GM10248 (cell line): Measurements from ENCODE around the gene VAPA.

Experiments used
- CTCF ChIA-PET: fragments of 300-600 bp; sonication (Branson Sonifier 250); formaldehyde crosslinking; extraction: SDS; loops from one replicate; lab custom pipeline; 2021; ENCODE audit warnings: antibody characterized with exemption; lab: Yijun Ruan, JAX
- POLR2A ChIA-PET: fragments of 350-650 bp; sonication (Branson Sonifier 250); formaldehyde crosslinking; extraction: SDS; loops from one replicate; lab custom pipeline; 2020; ENCODE audit warnings: antibody characterized with exemption; lab: Yijun Ruan, JAX
- DNase-seq: peaks from one replicate; pipeline ENCODE4 v3.0.0; 2012; ENCODE audit errors: extremely low spot score
- CTCF ChIP-seq: IDR thresholded peaks from 2 replicates; pipeline ENCODE4 v1.5.1; 2012; ENCODE audit warnings: mild to moderate bottlenecking, low read depth; ENCODE audit errors: extremely low read depth, missing control alignments, control extremely low read depth

Gene VAPA

GRCh38 chr18:9930299-9930884 lies 16.6 kb downstream of the VAPA start:
- DNase-seq, result no peak
- ChIA-PET POLR2A (no interaction called here), CTCF (interaction anchor here (0.9 kb wide), 1 partner anchor 630 kb away, joined by 3 read pairs; no protein-coding TSS in a partner anchor)
- no peak for TF ChIP-seq CTCF

DNA sequence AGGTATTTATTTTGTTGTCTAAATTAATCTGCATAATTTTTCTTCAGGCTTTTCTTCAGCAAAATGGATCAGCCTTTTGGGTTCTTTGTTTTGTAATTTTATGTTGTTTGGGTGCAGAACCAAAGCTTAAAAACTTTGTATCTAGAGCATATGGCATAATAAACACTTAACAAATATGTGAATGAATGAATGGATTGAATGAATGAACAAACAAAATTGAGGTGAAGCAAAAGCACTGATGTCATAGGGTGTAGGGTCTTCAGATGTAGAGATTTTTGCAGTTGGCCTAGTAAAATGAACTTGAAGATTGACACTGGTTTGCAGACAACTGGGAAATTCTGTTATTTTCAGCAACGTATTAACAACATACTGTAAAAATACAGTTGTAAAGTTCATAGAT lies 17.3 kb downstream of the VAPA start:
- no peak for DNase-seq
- ChIA-PET POLR2A (no interaction called here), CTCF (interaction anchor here (0.9 kb wide), 1 partner anchor 629 kb away, joined by 3 read pairs; no protein-coding TSS in a partner anchor)
- TF ChIP-seq CTCF, result no peak

DNA sequence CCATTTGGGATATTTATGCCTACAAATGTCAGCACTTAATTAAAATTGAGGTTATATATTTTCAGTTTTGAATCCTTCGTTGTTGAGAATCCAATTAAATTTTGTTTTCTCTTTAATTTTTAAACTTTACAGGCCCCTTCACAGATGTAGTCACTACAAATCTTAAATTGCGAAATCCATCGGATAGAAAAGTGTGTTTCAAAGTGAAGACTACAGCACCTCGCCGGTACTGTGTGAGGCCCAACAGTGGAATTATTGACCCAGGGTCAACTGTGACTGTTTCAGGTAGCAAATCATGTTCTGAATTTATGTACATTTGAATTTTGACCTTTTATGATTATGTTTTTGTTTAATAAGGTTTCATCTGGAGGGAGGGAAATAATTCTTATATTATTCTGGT lies 17.9 kb downstream of the VAPA start:
- CTCF ChIA-PET, result interaction anchor here (1.4 kb wide), 1 partner anchor 19 kb away, joined by 3 read pairs; no protein-coding TSS in a partner anchor
- POLR2A ChIA-PET, result no interaction called here
- no peak for DNase-seq
- no peak for TF ChIP-seq CTCF

DNA sequence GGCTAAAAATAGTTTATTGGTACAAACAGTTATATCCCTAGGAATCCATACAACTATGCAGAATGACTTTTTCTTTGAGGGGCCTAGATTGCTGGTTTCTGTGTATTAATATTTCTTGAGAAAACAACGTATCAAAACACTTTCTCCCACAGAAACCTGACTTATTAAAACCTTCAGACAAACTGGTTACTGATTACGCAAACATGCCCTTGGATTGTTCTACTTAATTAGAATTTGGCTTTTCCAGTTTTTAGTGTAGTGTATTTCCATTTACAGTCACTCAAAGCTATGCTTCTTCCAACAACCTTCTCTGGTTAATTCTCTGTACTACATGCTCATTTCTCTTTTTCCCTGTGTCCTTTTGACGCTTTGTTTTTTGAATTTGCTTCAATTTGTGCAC lies 20.0 kb downstream of the VAPA start:
- ChIA-PET POLR2A (no interaction called here), CTCF (interaction anchor here (0.7 to 1.4 kb wide), 2 partner anchors 11 to 20 kb away, joined by 3 read pairs; partner anchors contain the start of gene VAPA)
- no peak for TF ChIP-seq CTCF
- DNase-seq, result no peak

GRCh38 chr18:9934274-9934673 lies 20.5 kb downstream of the VAPA start:
- no peak for TF ChIP-seq CTCF
- POLR2A ChIA-PET, result no interaction called here
- DNase-seq, result no peak
- CTCF ChIA-PET, result interaction anchor here (0.7 to 1.4 kb wide), 2 partner anchors 11 to 21 kb away, joined by 3 read pairs; partner anchors contain the start of gene VAPA

- ChIA-PET POLR2A (no interaction called here), CTCF (interaction anchor here (1.3 kb wide), 1 partner anchor 10 kb away, joined by 3 read pairs; no protein-coding TSS in a partner anchor)
- DNase-seq, result no peak
- TF ChIP-seq CTCF, result no peak
These were observed 27.3 kb downstream of the VAPA start for GRCh38 chr18:9941103-9941502.
